K562 (cell line): ENCODE results near the gene CDS1. TPM values are rescaled to one million over a fixed set of nuclear protein-coding genes. Genes with fewer than 3 reads are reported as not detected.

Experiments used
- ATAC-seq: fragments of 200-7000 bp; cut with Tn5 transposase; 3 replicates; pipeline ENCODE4 v1.9.1; 2020; ENCODE audit warnings: moderate library complexity
- BruUV-seq: library from RNA; stranded (reverse); fragments of 400-500 nt; replicated peaks from 2 replicates; lab custom pipeline; 2021; lab: Mats Ljungman, UMichigan
- CTCF ChIA-PET: fragments of 300-600 bp; formaldehyde crosslinking; extraction: SDS; loops from one replicate; lab custom pipeline; 2021; ENCODE audit warnings: low intra/inter-chr PET ratio; lab: Yijun Ruan, JAX
- POLR2A ChIA-PET: fragments of 300-600, 350-650 bp; sonication (Branson Sonifier 250); formaldehyde crosslinking; extraction: SDS; loops from one replicate; lab custom pipeline; 2021; ENCODE audit warnings: antibody characterized with exemption, inconsistent platforms; lab: Yijun Ruan, JAX
- DNase-seq, 4 experiments: peaks; one replicate each; pipeline versions ENCODE4 v3.0.0 to v3.0.0-alpha.2; 2011 to 2018; ENCODE audit warnings: low spot score in 3 of 4, mixed read lengths in 3 of 4; ENCODE audit errors: extremely low read depth in 1 of 4
- FAIRE-seq: peaks from 2 replicates; lab custom pipeline; 2011; peaks lifted over from hg19 to GRCh38; lab: Jason Lieb, UNC
- H2AFZ ChIP-seq: 2 replicates; pipeline ENCODE4 v1.6.0; 2011; ENCODE audit warnings: low read depth, low read length, control low read depth, inconsistent platforms
- H3K27ac ChIP-seq: fragments of 200-600 bp; 3 replicates; pipeline ENCODE4 v1.8.0; 2011; ENCODE audit warnings: low read depth, mild to moderate bottlenecking, control low read depth, inconsistent platforms, low read length, moderate library complexity, mixed read lengths; ENCODE audit errors: extremely low read depth
- H3K27me3 ChIP-seq, 2 experiments: fragments of 300-600 bp in 1 of 2; 2 replicates in 1 of 2; 3 replicates in 1 of 2; pipeline versions ENCODE4 v1.6.0 to v1.8.0; 2011; ENCODE audit warnings: inconsistent platforms in 2 of 2, low read length in 2 of 2, mild to moderate bottlenecking in 1 of 2, mixed read lengths in 1 of 2, moderate library complexity in 1 of 2; ENCODE audit not compliant: control insufficient read depth in 2 of 2, insufficient read depth in 2 of 2
- H3K36me3 ChIP-seq: fragments of 300-600 bp; 3 replicates; pipeline ENCODE4 v1.8.0; 2011; ENCODE audit warnings: mild to moderate bottlenecking, low read length, inconsistent platforms; ENCODE audit not compliant: control insufficient read depth, insufficient read depth
- H3K4me1 ChIP-seq, 2 experiments: fragments of 200-600 bp in 1 of 2; replicated peaks in 1 of 2; 2 replicates in 1 of 2; 3 replicates in 1 of 2; pipeline versions ENCODE4 v1.5.1 to v1.8.0; 2011; ENCODE audit warnings: inconsistent platforms in 2 of 2, low read length in 2 of 2, mild to moderate bottlenecking in 1 of 2, mixed read lengths in 1 of 2, moderate library complexity in 1 of 2; ENCODE audit not compliant: control insufficient read depth in 2 of 2, insufficient read depth in 2 of 2
- H3K4me2 ChIP-seq: 2 replicates; pipeline ENCODE4 v1.6.1; 2011; ENCODE audit warnings: low read length, control low read depth, inconsistent platforms, mixed read lengths; ENCODE audit not compliant: insufficient read depth
- H3K4me3 ChIP-seq: fragments of 200-600 bp; sonication (generic), shearing (Covaris generic); 2 replicates; pipeline ENCODE4 v1.5.1; 2016; ENCODE audit warnings: control low read depth, inconsistent platforms
- H3K79me2 ChIP-seq: fragments of 200-600 bp; 3 replicates; pipeline ENCODE4 v1.8.0; 2011; ENCODE audit warnings: low read length, inconsistent platforms; ENCODE audit not compliant: control insufficient read depth, insufficient read depth
- H3K9ac ChIP-seq, 2 experiments: 2 replicates each; pipeline versions ENCODE4 v1.6.0 to v1.6.1; 2011; ENCODE audit warnings: low read depth in 2 of 2, low read length in 2 of 2, control low read depth in 1 of 2, inconsistent platforms in 1 of 2, mild to moderate bottlenecking in 1 of 2, mixed read lengths in 1 of 2; ENCODE audit not compliant: insufficient read depth in 1 of 2
- H3K9me1 ChIP-seq: one replicate; pipeline ENCODE4 v1.6.0; 2011; ENCODE audit warnings: inconsistent platforms, mild to moderate bottlenecking, low read length, moderate library complexity; ENCODE audit not compliant: control insufficient read depth, insufficient read depth
- H3K9me3 ChIP-seq: replicated peaks from 2 replicates; pipeline ENCODE4 v1.5.1; 2011; ENCODE audit warnings: low read depth, low read length, inconsistent platforms; ENCODE audit not compliant: control insufficient read depth, insufficient read depth
- H4K20me1 ChIP-seq: replicated peaks from 2 replicates; pipeline ENCODE4 v1.6.1; 2011; ENCODE audit warnings: low read length, inconsistent platforms, mixed read lengths; ENCODE audit not compliant: control insufficient read depth, insufficient read depth
- BRD4 ChIP-seq: fragments of 200-600 bp; sonication (generic); IDR thresholded peaks from 2 replicates; pipeline ENCODE4 v1.6.1; 2017; ENCODE audit warnings: inconsistent platforms
- CHCHD3 ChIP-seq: fragments of 250-450 bp; sonication (Bioruptor Pico); IDR thresholded peaks from 2 replicates; pipeline ENCODE4 v2.1.2; 2022; ENCODE audit warnings: mild to moderate bottlenecking
- MTA1 ChIP-seq: fragments of 450-650 bp; IDR thresholded peaks from 2 replicates; pipeline ENCODE4 v1.6.1; 2017; ENCODE audit warnings: borderline replicate concordance
- MTF1 ChIP-seq: fragments of 250-450 bp; sonication (Bioruptor Pico); IDR thresholded peaks from 2 replicates; pipeline ENCODE4 v1.9.0; 2021; ENCODE audit warnings: moderate library complexity, mild to moderate bottlenecking, inconsistent platforms, borderline replicate concordance
- NR4A1 ChIP-seq, 2 experiments: fragments of 250-450 bp in 1 of 2; fragments of 450-650 bp in 1 of 2; sonication (Bioruptor Pico) in 1 of 2; IDR thresholded peaks; 2 replicates each; pipeline versions ENCODE4 v1.4.0 to v1.6.1; 2016 to 2020; ENCODE audit warnings: mild to moderate bottlenecking in 2 of 2, missing compliant biosample characterization in 1 of 2, missing genetic modification characterization in 1 of 2, moderate library complexity in 1 of 2
- POLR2AphosphoS5 ChIP-seq: IDR thresholded peaks from 2 replicates; pipeline ENCODE4 v1.6.1; 2011; ENCODE audit warnings: mild to moderate bottlenecking, low read depth, low read length, moderate library complexity; ENCODE audit not compliant: control insufficient read depth, insufficient read depth
- SMARCA4 ChIP-seq: fragments of 450-650 bp; IDR thresholded peaks from 2 replicates; pipeline ENCODE4 v1.6.1; 2016
- SRF ChIP-seq, 2 experiments: fragments of 250-450, 450-650 bp in 1 of 2; sonication (Bioruptor Pico) in 1 of 2; sonication (generic) in 1 of 2; formaldehyde crosslinking; IDR thresholded peaks; 2 replicates each; pipeline versions ENCODE4 v1.5.0 to v1.5.1; 2020 to 2022; ENCODE audit warnings: mild to moderate bottlenecking in 1 of 2, missing genetic modification reagents in 1 of 2
- THRB ChIP-seq: fragments of 450-650 bp; formaldehyde crosslinking; conservative IDR thresholded peaks from 2 replicates; pipeline ENCODE4 v1.4.0; 2022; ENCODE audit warnings: mild to moderate bottlenecking, missing genetic modification characterization
- ZNF282 ChIP-seq: sonication (generic); formaldehyde crosslinking; IDR thresholded peaks from 2 replicates; pipeline ENCODE4 v1.8.1; 2023; ENCODE audit warnings: missing genetic modification reagents
- in situ Hi-C: fragments of 300-500 bp; cut with MboI; formaldehyde crosslinking; loops from 4 replicates; pipeline ENCODE4 v1.15.0; 2018; ENCODE audit warnings: inconsistent platforms, mixed read lengths
- intact Hi-C: fragments of 100-400 bp; cut with micrococcal nuclease; formaldehyde crosslinking; loops from 2 replicates; pipeline ENCODE4 v1.14.2; 2022
- polyA plus RNA-seq, 8 experiments: library from polyadenylated mRNA; depleted of rRNA in 4 of 8; stranded (reverse) in 5 of 8; unstranded in 3 of 8; fragments of >200 nt; fragmentation: Nextera tagmentation in 2 of 8; fragmentation: Illumina TruSeq in 1 of 8; extraction: Ambion mirVana in 2 of 8; extraction: Trizol in 1 of 8; gene quantifications; 2 replicates each; pipeline versions ENCODE4 v1.2.1 to v1.2.3, GENCODE V29; 2011 to 2014; ENCODE audit warnings: inconsistent platforms in 1 of 8, missing spikeins in 1 of 8
- total RNA-seq, 7 experiments: library from RNA; depleted of rRNA in 6 of 7; stranded (reverse); fragments of >200 nt in 6 of 7; fragmentation: Illumina TruSeq in 2 of 7; extraction: Trizol in 2 of 7; gene quantifications; 2 replicates each; pipeline versions ENCODE4 v1.2.1 to v1.2.3, GENCODE V29; 2011 to 2021; ENCODE audit warnings: low replicate concordance in 1 of 7

CDS1 gene
- total and polyA plus RNA-seq, 9 of the 15 experiments (the other 6 are each of a cell fraction or from before 2014, with no cell fraction given), result 0.04 to 0.42 (median 0.15) TPM

GRCh38 chr4:84638092-84638491, 55.2 kb downstream of the CDS1 start:
- CTCF ChIA-PET, result no interaction called here
- TF ChIP-seq SMARCA4, result no peak
- no peak for TF ChIP-seq MTF1 (CRISPR knock-in tag)
- no peak for TF ChIP-seq MTA1
- no peak for TF ChIP-seq POLR2AphosphoS5
- TF ChIP-seq THRB (CRISPR knock-in tag), result no peak
- TF ChIP-seq CHCHD3 (CRISPR knock-in tag), result no peak
- no peak for TF ChIP-seq SRF (CRISPR knock-in tag; IDR thresholded peaks at IDR 0.05)
- no peak for TF ChIP-seq BRD4
- no peak for TF ChIP-seq NR4A1 (CRISPR knock-in tag; IDR thresholded peaks at IDR 0.05)
- TF ChIP-seq NR4A1 (tag; IDR thresholded peaks at IDR 0.05), result no peak
- no peak for TF ChIP-seq ZNF282 (CRISPR knock-in tag)
- no TSS peak for BruUV-seq
- H3K9ac ChIP-seq, result no peak overlapping the region
- ATAC-seq, result no peak
- in situ Hi-C loops, result no loop called here
- H3K9me1 ChIP-seq, result no peaks in the 10 kb centered on the region
- no peak overlapping the region for H3K4me2 ChIP-seq
- no peaks in the 10 kb centered on the region for H3K27me3 ChIP-seq
- no peaks in the 10 kb centered on the region for H3K9me3 ChIP-seq
- H3K4me1 ChIP-seq, result no peaks in the 10 kb centered on the region
- H3K4me3 ChIP-seq, result no peak overlapping the region
- no peak overlapping the region for H2AFZ ChIP-seq
- H3K79me2 ChIP-seq, result no peaks in the 10 kb centered on the region
- no peaks in the 10 kb centered on the region; the same call in 1 of the 2 replicates for H4K20me1 ChIP-seq
- DNase-seq, result no peak
- no peak overlapping the region for H3K27ac ChIP-seq
- POLR2A ChIA-PET, result no interaction called here
- H3K36me3 ChIP-seq, result no peaks in the 10 kb centered on the region
- FAIRE-seq, result no peak
- intact Hi-C loops, result no loop called here
